ENCODE results near the gene PIGL. TPM values are rescaled to one million over a fixed set of nuclear protein-coding genes. Genes with fewer than 3 reads are reported as not detected.

The PIGL gene
- total RNA-seq, 4 donors from 2014 or later: 18.2 to 74.0 (median 40.3) TPM

DNA sequence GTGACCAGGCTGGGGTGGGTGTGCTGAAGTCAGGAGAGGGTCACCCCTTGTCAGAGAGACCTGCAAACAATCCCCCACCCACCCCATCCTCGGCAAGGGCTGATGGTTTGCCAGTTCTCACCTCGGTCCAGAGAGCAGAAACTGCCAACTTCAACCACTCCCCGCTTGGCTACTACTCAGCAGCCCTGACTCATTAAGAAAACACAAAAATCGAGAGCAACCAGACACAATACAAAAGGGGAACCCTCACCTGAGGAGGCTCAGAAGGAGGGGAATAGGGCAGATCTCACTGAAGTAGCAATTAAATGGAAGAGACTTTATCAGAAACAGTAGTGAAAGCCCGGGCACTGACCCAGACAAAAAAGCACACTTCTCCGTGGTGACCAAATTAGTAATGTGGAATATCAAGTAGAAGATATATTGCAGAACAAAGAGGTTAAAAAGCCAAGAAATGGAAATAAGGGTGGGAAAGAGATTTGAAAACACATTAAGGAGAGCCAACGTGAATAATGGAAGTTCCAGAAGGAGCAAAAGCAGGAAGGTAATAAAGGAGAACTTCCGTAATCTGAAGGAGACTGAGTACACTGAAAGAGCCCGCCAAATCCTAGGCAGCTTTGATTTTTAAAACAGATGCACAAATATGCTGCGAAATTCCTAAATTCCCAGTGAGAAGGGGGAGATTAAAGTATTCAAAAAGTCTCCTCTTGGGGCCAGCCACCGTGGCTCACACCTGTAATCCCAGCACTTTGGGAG is 112.7 kb downstream of the PIGL start:
- Histone ChIP-seq H3K27me3 (no peaks in the 10 kb centered on the region), H3K4me3 (peak overlapping the region in 1 of 2 donors; percentile 7), H3K27ac (peak overlapping the region; percentile 16 to 33), H3K4me1 (no peaks in the 10 kb centered on the region), H3K9me3 (no peaks in the 10 kb centered on the region), H3K36me3 (no peaks in the 10 kb centered on the region)
- no peak for TF ChIP-seq POLR2A (IDR thresholded peaks at IDR 0.05)
- TF ChIP-seq, protein P1, sequence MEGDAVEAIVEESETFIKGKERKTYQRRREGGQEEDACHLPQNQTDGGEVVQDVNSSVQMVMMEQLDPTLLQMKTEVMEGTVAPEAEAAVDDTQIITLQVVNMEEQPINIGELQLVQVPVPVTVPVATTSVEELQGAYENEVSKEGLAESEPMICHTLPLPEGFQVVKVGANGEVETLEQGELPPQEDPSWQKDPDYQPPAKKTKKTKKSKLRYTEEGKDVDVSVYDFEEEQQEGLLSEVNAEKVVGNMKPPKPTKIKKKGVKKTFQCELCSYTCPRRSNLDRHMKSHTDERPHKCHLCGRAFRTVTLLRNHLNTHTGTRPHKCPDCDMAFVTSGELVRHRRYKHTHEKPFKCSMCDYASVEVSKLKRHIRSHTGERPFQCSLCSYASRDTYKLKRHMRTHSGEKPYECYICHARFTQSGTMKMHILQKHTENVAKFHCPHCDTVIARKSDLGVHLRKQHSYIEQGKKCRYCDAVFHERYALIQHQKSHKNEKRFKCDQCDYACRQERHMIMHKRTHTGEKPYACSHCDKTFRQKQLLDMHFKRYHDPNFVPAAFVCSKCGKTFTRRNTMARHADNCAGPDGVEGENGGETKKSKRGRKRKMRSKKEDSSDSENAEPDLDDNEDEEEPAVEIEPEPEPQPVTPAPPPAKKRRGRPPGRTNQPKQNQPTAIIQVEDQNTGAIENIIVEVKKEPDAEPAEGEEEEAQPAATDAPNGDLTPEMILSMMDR (IDR thresholded peaks at IDR 0.05): no peak
- intact Hi-C loops (cut with DNase I; ENCODE audit: low total_unique reads): no loop called here
- peak; percentile 28 to 51 for DNase-seq

- H3K27ac ChIP-seq: no peak overlapping the region
- H3K36me3 ChIP-seq: no peaks in the 10 kb centered on the region
- no peak overlapping the region for H3K4me3 ChIP-seq
- intact Hi-C loops (cut with DNase I; ENCODE audit: low total_unique reads): no loop called here
- no peak for DNase-seq
- no peaks in the 10 kb centered on the region for H3K4me1 ChIP-seq
- TF ChIP-seq, protein P1 (IDR thresholded peaks at IDR 0.05): no peak
- no peak for TF ChIP-seq POLR2A (IDR thresholded peaks at IDR 0.05)
- H3K27me3 ChIP-seq: no peaks in the 10 kb centered on the region
- no peaks in the 10 kb centered on the region for H3K9me3 ChIP-seq
Observed at GRCh38 chr17:16338391-16338790, 121.4 kb downstream of the PIGL start.

GRCh38 chr17:16339402-16339801 is 122.4 kb downstream of the PIGL start:
- Histone ChIP-seq H3K27ac (no peak overlapping the region), H3K27me3 (no peaks in the 10 kb centered on the region), H3K4me3 (no peak overlapping the region), H3K36me3 (no peaks in the 10 kb centered on the region), H3K4me1 (no peaks in the 10 kb centered on the region), H3K9me3 (no peaks in the 10 kb centered on the region)
- no peak for DNase-seq
- no peak for TF ChIP-seq POLR2A (IDR thresholded peaks at IDR 0.05)
- TF ChIP-seq, protein P1 (IDR thresholded peaks at IDR 0.05): no peak
- intact Hi-C loops (cut with DNase I; ENCODE audit: low total_unique reads): no loop called here

DNA sequence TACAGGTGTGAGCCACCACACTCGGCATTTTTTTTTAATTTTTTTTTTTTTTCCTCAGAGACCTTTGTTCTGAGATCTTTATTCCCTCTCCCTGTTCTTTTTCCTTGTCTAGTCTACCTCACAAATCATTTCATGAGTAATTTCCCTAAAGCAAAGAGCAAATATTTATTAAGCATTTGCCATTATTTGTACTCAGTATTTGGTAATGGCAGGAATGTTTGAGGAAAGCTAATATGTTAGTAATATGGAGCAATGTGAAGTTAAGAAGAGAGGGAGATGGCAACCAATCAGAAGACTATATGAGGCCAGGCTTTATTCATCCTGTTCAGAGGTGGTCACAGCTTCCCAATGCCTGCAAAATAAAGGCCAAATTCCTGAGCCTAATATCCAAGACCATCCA is 122.9 kb downstream of the PIGL start:
- DNase-seq: no peak
- intact Hi-C loops (cut with DNase I; ENCODE audit: low total_unique reads): no loop called here
- H3K27me3 ChIP-seq: no peaks in the 10 kb centered on the region
- no peaks in the 10 kb centered on the region for H3K9me3 ChIP-seq
- no peak overlapping the region for H3K4me3 ChIP-seq
- H3K36me3 ChIP-seq: no peaks in the 10 kb centered on the region
- TF ChIP-seq, protein P1 (IDR thresholded peaks at IDR 0.05): no peak
- TF ChIP-seq POLR2A (IDR thresholded peaks at IDR 0.05): no peak
- H3K27ac ChIP-seq: no peak overlapping the region
- no peaks in the 10 kb centered on the region for H3K4me1 ChIP-seq

DNA sequence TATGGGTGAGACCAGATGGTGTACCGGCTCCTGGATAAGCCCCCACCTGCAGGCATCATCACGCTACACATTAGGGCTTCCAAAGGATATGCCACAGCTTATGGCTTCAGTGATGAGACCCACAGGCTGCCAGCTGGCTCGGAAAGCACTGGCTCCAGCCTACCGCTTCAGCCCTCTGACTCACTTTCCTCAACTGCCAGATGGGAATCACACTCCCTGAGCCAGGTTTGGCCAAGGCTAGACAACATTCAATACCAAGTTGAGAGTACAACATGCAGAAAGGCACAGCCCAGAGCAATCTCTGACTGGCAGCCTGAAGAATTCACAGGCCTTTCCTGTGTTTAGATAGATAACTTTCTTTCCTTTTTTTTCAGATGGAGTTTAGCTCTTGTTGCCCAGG is 126.0 kb downstream of the PIGL start:
- intact Hi-C loops (cut with DNase I; ENCODE audit: low total_unique reads): no loop called here

More for the DNA sequence above, 126.0 kb downstream of the PIGL start:
- Histone ChIP-seq H3K9me3 (no peaks in the 10 kb centered on the region), H3K27ac (no peak overlapping the region), H3K4me3 (no peak overlapping the region), H3K27me3 (no peaks in the 10 kb centered on the region), H3K36me3 (no peaks in the 10 kb centered on the region), H3K4me1 (no peaks in the 10 kb centered on the region)
- no peak for TF ChIP-seq POLR2A (IDR thresholded peaks at IDR 0.05)
- TF ChIP-seq, protein P1 (IDR thresholded peaks at IDR 0.05): no peak
- DNase-seq: no peak

Data from uterus (tissue), 4 donors.